Inferior parietal cortex (tissue), 1 donor: ENCODE measurements around the gene DAB2IP.
"Not testable (repeated sequence)": the region's sequence is repeated elsewhere in the genome, so short reads cannot be mapped to it uniquely, and the experiment has no call there.

Experiments
- DNase-seq: peaks from one replicate; pipeline ENCODE4 v3.0.0-alpha.2; 2016; ENCODE audit errors: extremely low spot score

Gene DAB2IP

DNA sequence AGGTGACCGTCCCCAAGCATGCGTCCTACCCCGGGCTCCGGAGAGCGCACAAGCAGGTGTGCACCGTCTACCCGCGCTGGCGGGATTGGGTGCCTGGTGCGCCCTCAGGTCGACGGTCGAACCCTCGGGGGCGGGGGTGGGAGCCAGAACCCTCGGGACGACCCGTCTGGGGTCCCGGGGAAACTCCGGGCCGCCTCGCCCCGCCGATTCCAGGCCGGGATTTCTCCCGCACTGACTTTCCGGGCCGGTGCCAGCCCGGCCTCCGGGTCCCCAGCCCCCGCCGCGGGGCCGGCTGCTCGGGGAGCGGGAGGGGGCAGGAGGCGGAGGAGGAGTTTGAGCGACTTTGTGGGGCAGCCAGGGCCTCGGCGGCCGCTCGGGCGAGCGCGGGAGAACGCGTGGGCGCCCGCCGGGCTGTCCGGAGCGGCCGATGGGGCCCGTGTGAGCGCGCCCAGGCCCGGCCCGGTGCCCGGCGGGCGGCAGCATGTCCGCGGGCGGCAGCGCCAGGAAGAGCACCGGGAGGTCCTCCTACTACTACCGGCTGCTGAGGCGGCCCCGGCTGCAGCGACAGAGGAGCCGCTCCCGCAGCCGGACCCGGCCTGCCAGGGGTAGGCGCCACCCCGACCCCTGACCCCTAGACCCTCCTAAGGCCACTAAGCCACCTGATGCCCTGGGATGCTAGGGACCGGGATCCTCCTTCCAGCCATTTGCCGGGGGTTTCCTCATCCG lies at the start of gene DAB2IP:
DAB2IP (plus strand) TSS at position 340 of the 726 bp plus-strand sequence; CDS start at position 482, 142 bp downstream.
- no peak for DNase-seq

DNA sequence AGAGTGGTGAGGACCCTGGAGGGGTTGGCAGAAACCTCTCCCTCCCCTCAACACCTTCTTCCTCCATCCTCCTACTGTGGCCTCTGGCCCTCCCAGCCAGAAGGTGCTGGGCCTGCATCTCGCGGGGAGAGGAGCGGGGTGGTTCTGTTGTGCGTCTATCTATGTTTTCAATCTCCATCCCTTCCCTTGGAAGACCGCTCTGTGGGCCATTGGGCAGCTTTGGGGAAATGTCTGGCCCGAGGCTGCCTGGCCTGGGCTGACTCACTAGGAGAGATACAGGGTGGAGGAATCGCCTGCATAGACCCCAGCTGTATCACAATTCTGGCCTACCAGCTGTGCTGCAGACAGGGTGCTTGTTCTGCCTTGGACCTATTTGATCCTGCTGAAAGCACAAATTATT lies 48.4 kb upstream of the DAB2IP start:
- no peak for DNase-seq

DNA sequence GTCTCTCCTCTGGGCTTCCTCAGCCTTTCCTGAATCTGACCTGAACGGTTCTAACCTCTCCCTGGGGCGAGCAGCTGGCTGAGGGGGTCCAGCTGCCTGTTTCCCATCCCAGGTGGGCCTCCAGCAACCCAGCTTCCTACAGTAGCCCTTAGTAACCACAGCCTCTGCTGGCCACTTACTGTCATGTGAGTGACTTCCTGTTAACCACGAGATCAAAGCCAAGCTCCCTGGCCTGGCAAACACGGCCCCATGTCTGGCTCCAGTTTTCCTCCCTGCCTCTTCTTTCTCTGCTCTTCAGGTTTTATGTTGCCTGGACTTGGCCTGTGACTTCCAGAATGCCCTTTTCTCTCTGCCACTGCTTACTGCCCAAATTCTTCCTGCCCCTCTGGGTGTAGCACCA lies 47.2 kb upstream of the DAB2IP start:
- no peak for DNase-seq

DNA sequence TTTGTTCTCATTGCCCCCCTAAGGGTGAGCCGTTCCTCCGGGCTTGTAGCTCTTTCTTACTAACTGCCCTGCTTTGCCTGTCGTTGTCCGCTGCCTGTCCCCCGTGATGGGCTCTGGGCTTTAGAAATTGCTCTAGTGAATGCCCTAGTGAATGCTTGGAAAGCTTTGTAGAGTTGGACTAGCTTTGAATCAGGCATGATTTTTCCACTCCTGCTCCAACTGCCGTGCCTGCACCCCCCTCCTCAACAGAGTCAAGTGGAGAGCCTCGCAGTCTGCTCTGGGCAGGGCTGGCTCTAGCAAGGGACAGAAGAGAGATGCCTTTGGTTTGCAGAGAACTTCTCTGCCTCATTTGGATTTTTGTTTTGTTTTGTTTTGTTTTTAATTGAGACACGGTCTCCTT lies 46.8 kb upstream of the DAB2IP start:
- DNase-seq, result no peak

DNA sequence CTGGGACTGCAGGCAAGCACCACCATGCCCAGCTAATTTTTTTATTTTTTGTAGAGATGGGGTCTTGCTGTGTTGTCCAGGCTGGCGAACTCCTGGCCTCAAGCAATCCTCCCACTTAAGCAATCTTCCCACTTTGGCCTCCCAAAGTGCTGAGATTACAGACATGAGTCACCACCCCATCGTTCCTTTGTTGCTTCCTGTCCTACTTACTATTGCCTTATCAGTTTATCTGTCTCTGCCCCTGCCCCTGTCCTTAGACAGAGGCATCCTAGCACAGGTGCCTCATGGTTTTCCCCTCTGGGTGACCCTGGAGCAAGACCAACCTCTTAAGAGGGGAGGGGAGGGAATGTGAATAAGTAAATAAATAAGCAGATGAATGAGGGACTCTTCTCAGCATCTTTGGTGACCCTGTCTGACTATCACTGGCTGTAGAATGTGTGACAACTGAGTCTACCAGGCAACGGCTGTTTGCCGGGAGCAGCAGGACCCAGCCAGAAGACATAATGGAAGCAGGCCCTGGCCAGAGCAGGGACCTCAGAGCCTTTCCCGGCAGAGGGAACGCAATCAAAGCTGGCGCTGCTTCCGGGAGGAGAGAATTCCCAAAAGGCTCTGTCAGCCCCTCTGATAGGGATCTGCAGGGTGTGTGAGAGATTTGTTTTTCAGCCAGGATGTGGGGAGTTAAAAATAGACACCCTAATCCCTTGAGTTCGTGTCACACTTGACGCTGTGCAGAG lies 43.8 kb upstream of the DAB2IP start:
- no peak for DNase-seq

DNA sequence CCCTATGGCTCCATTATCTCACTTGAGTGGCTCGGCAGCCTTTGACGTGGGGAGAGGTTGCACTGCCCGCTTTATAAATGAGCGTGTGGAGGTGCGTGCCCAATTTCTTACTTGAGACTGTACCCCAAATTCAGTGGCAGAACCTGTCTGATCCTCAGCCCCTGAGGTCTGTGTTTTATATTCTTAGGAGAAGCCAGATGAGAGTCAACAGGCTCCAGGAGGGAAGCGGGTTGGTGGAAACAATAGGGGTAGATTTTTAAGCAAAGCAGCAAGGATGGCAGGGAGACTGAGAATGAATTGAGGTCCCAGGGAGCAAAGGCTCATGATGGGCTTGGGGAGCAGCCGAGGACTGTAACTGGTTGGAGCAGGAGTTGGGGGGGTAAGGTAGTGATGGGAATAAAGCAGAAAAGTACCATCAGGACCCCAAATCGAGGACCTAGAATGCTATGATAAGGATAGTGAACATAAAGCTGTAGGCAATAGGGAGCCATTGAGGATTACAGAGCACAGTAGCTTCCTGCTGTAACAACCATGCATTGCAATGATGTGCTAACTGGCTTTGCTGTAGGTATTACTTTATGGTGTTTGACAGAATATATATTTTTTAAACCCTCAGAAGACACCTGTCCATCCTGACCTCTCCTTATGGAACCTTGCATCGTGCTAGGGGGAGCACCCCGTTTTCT lies 43.1 kb upstream of the DAB2IP start:
- DNase-seq, result no peak

DNA sequence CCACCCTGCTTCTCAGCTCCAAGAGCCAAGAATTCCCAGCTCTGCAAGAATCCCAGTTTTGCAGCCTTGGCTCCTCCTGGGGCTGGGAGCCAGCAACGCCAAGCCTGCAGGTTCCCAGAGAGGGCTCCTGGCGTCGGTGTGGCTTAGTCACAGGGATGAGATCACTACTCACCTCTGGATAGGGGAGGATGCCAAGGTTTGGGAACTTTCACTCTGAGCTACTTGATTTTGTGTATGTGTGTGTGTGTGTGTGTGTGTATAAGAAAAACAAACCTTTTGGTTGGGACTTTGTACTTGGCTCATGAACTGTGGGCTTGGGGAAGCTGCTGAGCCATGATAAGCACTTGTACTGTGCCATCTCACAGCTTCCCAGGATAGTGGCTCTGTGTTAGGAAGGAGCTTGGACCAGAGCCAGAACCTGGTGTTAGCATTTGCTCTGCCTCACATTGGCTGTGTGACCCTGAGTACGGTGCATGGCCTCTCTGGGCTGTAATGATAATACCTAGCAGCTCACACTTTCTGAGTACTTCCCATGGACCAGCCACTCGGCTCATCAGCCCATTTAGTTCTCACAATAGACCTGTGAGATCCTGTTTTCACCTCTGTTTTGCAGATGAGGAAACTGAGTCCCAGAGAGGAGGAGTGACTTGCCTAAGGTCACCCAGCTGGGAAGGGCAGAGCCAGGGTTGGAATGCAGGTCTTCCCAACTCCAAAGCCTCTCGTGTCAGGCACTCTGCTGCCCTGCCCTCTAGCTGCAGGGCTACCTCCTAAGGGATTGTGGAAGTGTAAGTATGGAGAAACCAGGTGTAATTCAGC lies 41.4 kb upstream of the DAB2IP start:
- no peak for DNase-seq

DNA sequence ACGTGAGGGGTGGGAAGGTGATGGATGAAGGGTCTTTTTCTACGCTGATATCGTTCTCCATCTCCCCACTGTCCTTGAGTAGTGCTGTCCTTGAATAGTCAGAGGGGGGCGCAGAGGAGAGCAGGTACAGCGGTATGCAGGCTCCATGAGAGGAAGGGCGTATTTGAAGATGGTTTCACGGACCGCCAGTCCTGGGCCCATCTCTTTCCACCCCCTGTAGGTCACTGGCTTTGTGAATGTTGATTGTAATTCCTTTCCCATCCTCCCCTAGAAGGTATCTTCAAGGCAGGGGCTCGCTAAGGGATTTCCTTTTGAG lies 40.8 kb upstream of the DAB2IP start:
- no peak for DNase-seq

DNA sequence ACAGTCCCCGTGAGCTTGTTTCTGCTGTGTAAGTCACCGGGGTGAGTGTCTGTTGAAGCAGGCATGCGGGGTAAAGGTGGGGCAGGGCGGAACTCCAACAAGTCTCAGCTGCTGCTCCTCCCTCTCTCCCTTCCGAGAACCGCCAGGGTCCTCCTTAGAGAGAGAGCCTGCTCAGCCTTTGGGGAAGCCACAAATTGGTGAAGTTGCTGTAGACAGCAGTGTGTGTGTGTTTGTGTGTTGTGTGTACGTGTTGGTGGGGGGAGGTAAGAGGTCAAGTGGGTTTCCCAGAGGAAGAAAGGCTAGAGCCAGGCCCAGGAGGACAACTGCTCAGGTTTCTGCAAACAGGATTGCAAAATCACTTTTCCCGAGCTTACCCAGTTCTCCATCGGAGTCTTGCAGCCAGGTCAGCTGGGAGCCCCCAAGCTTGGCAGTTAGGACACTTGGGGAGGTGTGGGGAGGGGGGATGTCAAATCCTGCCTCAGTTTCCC lies 38.9 kb upstream of the DAB2IP start:
- no peak for DNase-seq

DNA sequence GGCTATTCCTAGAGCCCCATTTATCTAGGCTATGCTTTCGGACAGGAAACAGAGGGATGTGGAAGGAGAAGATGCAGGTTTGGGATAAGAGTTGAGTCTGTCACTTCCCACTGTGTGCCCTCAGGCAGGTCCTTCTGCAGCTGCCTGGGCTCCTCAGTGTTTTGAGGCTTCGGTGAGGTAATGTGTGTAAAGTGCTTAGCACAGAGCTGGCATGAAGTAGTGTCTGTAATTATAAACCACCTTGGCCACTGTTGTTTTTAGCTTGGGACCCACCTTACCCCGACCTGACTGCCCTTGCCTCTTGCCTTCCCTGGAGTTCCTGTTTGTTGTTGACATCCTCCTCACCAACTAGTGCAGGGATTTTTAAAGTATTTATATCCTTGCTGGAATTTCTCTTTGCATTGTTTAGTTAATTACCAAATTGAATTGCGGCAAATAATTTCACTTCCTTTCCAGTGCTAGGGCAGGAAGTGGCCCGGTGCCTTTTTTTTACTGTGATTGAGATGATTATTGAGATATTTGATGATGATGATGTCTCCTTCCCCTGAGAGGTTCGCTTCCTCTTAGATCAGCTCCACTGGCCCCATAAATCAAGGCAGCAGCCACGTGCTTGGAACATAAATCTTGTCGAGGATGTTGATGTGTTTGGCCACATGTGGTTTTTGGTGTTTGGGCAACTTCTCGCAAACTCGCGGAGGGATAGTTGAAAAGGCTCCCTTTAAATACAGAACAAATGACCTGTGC lies 38.3 kb upstream of the DAB2IP start:
- no peak for DNase-seq

DNA sequence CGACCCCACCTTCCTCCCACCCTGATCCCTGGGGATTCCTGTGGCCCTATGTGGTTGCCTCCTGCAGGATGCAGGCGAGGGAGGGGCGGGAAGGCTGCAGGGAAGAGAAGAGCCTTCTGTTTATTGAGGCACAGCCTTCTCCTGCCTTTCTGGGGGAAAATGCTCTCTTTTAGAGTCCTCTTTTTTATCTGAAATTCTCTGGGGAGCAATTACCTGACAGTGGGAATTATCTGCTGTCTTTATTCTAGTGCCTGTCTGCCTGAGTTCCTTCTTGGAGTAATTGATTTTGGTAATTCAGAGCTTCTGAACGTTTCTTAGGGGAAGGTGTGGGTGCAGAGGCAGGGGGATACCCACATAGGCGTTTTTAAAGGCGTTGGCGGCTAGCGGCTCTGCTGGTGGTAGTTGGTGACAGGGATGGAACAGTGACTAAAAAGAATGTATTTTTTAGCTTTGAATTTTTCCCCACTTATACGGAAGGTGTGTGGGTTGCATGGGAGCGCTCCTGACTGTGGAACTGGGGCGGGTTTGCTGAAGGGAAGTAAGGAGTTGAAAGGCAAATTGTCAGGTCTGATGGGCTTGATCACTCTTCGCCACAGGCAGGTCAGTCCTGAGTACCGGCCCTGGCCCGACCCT lies 35.2 kb upstream of the DAB2IP start:
- no peak for DNase-seq

DNA sequence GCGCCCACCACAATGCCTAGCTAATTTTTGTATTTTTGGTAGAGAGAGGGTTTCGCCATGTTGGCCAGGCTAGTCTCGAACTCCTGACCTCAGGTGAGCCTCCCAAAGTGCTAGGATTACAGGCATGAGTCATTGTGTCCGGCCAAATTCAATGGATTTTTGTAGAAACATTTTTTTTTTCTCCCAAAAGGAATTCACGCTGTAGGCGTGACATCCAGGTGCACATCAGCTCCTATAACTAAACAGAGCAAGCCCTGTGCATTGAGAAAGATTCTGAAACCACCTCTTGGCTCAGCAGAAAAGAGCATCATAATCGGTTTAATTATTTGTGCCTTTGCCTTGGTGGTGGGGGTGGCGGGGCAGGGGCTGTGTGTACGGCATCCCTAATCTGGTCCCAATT lies 32.9 kb upstream of the DAB2IP start:
- no peak for DNase-seq

DNA sequence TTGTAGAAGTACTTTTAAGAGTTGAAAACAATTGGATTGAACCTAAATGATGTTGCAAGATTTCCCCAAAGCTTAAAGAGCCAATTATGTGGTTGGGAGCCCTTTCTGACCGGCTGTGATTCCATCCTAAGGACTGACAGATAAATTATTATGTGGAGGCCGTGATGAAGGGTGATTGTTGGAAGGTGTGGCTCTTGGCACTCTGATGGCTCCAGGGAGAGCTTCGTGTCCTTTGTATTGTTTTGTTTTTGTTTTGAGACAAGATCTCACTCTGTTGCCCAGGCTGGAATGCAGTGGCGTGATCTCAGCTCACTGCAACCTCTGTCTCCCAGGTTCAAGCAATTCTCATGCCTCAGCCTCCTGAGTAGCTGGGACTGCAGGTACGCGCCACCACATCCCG lies 32.5 kb upstream of the DAB2IP start:
- not testable (repeated sequence) for DNase-seq

DNA sequence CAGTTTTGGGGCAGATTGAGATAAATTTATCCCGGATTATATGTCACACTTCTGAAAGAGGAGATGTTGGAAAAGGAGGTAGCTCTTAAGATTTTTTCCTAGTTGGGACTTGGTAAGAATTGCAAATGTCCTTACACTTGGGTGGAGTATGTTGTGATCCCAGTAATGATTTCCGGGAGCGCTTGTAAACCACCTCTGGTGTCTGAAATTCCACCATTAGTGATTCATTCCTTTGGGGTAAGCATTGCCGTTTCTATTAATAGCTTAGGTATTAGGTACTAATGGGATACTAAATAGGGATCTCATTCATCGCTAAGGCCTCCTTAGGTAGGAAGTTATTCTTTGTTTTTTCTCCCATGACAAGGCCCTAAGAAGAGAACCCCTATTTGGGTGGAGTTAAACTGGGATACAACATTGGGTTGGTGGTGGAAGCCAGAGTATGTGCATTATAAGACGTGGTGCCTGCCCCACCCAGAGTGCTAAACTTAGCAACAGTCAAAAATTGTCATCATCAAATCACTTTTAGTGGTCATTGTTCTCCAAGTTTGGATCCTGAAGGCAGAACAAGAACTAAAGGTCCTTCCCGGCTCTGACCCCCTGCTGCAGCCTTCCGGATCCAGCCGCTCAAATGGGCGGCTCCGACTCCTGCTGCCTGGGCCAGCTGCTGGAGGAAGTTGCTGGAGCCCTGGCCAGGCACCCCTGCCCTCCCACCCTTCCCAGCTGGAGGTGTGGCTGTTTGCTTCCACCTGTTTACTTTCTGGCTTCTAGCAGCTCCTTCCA lies 31.7 kb upstream of the DAB2IP start:
- no peak for DNase-seq

DNA sequence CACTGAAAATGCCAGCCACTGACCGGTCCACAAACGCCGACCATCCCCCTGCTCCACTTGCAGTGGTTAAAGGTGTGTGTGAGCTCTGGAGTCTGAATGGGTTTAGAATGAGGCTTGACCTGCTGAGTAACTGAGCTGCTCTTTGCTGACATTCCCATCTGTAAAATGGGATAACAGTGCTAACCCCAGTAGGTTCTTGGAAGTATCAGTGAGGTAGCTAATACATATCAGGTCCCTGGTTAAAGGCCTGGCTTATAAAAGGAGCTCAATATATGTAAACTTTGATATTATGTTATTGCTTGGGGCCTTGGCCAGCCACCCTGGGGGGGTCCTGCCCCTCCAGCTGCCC lies 31.1 kb upstream of the DAB2IP start:
- DNase-seq, result no peak

DNA sequence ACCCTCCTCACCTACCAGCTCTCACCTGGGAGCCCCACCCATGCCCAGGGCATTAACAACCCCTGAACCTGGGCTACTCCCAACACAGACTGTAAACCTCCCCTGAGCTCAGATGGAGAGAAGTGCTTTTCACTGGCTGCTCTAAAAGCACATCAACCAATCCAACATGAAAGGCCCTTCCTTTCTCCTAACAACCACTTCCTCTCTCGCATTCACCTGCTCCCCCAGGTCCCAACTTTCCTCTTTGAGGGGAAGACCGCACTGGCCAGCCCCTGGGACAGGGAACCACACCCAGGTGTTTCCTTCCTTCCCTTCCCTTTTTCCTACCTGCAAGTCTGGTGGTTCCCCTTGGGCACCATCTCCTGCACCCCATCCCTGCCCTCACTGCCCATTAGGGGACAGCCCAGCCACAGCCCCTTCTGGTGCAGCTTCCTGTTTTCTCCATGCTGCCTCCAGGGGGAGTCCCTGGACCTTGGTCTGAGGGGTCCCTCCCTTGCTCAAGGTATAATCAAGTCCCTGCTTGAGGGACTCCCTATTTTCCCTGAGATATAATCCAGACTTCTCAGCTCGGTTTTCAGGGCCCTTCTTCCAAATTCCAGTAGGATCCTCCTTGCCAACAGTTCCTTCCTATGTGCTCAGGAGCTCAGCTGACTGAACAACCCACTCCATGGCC lies 30.5 kb upstream of the DAB2IP start:
- DNase-seq, result no peak

DNA sequence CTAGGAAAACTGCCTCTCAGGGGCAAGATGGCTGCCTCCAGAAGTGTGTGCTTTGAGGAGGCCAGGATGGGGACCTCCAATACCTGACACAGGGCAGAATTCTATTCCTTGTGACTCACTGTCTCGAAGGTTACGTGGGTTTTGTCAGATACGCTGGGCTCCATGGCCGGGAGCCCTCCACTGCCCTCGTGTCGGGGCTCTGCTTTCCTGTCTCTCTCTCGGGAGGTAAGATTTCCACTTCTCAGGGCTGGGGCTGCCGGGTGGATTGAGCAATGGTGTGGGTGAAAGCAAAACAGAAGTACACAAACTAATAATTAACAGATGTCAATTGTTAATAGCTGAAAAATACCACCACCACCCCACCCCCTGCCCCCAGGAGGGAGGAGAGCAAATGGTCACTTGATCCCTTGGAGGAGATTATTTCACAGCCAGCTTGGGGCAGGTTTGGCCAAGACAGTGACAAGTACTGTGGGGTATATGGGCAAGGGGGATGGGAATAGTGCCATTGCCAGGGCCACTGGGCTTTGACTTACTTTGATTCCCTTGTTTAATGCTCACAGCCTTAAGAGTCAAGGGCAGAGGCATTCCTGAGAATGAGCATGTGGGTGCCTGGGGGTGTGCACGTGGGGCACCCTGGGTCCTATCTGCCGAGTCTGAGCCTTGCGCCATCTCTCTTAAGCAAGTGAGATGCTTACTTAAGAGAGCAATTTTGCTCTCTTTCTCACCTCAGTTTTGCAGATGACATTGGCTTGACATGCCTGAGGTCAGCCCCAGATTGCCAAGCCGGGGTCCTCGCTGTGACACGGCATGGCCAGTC lies 28.8 kb upstream of the DAB2IP start:
- no peak for DNase-seq

DNA sequence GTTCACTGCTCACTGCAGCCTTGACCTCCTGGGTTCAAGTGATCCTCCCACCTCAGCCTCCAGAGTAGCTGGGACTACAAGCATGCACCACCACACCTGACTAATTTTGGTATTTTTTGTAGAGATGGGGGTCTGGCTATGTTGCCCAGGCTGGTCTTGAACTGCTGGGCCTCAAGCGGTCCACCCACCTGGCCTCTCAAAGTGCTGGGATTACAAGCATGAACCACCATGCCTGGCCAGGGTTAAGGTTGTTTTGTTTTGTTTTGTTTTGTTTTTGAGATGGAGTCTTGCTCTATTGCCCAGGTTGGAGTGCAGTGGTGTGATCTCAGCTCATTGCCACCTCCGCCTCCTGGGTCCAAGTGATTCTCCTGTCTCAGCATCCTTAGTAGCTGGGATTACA lies 28.0 kb upstream of the DAB2IP start:
- not testable (repeated sequence) for DNase-seq

DNA sequence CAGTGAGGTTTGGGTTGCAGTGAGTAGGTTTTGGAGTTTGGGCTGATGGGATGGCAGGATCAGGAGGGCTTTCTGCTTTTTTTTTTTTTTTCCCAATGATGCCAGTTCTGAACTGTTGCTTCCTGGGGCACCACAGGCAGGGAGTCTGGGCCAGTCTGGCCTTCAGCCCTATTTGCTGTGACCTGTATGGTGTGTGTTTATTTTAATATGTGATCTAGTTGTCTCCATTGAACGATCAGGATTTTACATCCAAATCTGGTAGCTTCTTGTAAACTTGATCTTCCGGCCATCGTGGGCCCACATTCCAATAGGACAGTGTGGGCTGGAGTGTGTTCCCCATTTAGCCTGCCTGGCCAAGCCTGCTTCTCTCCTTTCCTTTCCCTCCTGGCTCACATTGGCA lies 25.8 kb upstream of the DAB2IP start:
- DNase-seq, result no peak
